ENCODE results near the gene FUT1.
A peak's percentile ranks its signal among the peaks of the same experiment; 100 is the strongest.
"Not testable (repeated sequence)": the region's sequence is repeated elsewhere in the genome, so short reads cannot be mapped to it uniquely, and the experiment has no call there.

FUT1 gene

DNA sequence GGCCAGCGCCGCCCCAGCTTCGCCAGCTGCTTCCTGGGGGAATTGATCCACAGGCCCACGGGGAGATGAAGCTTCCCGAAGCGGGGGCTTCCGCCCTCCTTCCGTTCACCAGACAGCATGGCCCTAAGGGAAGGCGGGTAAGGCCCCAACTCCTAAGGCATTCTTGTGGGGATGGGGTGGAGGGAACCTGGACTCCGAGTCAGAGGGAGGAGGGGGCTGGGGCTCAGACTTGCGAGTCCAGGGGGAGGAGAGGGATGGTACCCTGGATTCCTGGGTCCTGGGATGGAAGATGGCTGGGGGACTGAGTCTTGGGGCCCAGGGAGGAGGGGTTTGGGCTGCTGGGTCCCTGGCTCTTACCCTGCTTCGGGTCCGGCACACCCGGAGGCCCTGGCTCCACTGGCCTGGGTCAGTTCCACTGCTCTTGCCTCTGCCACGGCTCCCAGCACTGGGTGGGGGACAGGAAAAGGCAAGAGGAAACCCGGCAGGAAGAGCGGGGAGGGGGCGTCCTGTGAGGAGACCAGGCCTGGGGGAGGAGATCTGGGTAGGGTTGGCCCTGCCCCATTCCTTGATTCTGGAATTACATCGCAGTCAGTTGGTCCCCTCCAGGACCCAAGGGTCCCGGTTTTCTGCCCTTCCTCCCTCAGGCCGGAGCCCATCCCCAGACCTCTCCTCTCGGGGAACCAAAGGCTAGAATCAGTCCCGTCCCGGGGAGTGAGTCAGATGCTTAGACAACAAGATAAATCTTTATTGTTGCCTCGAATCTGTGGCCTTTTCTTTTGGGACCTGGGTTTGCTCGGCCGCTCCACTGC is 12.1 kb downstream of the FUT1 start, which contains the start of gene RASIP1:
RASIP1 (minus strand) TSS at position 447 of the 809 bp plus-strand sequence; CDS start at position 119, 328 bp downstream.
- DNase-seq, result peak in 1 of 14 donors; percentile 48

GRCh38 chr19:48739404-48740163 is 12.9 kb downstream of the FUT1 start:
- peak in 1 of 14 donors; percentile 72 for DNase-seq

DNA sequence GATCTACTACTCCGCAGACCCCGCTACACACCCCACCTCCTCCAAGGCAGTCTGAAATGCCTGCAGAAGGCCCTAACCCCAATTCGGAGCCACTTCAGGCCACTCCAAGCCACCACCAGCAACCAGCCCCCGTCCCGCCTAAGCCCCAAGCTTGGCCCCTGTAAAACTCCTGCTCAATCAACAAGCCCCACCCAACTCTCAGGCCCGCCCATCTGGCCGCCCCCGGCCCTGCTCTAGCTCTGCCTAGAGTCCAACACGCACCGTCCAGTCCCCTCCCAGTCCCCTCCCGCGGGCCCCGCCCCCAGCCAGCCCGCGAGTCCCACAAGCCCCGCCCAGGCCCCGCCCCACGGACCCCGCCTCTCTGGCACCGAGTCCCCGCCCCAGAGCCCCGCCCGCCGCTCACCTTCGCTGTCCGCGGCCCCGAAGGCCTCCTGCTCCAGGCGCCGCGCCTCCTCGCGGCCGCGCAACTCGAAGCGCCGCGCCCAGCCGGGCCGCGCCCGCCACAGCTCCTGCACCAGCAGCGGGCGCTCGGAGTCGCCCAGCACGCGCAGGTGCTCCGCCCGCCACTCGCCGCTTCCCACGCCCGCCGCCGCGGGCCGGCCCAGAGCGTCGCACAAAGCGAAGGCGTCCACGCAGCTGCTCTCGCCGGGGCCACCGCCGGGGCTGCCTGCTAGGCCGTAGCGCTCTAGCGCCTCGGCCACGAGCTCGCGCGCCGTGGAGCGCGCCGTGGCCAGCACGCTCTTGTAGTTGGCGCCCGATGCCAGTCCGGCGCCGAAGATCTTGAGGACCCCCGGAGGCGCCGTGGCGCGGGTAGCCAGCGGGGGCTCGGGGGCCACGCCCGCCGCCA is 13.7 kb downstream of the FUT1 start:
- peak in 12 of 14 donors; percentile 28 to 94 (median 61) for DNase-seq

DNA sequence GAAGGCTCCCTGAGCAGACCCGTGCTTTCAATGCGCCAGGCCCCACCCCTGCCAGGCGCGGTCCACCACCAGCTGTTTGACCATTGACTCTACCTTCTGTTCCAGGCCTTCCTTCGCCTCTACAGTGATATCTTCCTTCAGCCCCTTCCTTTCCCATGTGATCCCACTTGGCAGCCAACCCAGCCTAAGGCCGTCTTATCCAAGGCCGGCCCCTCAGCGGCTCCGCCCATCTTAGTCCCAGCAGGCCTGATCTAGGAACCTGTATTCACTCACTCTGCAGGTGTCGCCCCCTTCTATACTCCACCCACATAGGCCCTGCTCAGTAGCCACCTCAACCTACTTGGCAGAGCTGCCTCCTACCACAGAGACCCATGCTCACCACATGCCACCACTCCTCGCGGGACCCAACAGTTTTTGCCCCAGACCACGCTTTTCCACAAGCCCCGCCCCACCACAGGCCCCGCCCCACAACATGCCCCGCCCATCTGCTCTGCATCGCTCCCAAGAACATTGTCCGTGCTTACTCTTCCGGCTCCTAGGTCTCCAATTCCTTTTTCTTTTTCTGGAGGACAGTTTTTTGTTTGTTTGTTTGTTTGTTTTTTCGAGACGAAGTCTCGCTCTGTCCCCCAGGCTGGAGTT is 15.0 kb downstream of the FUT1 start:
- DNase-seq, result peak in 1 of 14 donors; percentile 24

GRCh38 chr19:48735031-48735615 is 17.3 kb downstream of the FUT1 start:
- DNase-seq, result no peak

DNA sequence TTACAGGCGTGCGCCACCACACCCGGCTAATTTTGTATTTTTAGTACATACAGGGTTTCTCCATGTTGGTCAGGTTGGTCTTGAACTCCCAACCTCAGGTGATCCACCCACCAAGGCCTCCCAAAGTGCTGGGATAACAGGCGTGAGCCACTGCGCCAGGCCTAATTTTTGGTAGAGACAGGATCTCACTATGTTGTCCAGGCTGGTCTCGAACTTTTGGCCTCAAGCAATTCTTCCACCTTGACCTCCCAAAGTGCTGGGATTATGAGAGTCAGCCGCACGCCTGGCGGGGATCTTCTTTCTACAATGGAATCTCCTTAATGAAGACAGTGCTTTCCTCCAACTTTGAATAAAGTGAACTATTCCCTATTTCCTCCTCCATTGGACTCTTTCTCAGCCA is 17.8 kb downstream of the FUT1 start:
- no peak for DNase-seq

GRCh38 chr19:48731452-48731851 is 21.0 kb downstream of the FUT1 start:
- no peak for DNase-seq

GRCh38 chr19:48728911-48729664 is 23.4 kb downstream of the FUT1 start:
- no peak for DNase-seq

DNA sequence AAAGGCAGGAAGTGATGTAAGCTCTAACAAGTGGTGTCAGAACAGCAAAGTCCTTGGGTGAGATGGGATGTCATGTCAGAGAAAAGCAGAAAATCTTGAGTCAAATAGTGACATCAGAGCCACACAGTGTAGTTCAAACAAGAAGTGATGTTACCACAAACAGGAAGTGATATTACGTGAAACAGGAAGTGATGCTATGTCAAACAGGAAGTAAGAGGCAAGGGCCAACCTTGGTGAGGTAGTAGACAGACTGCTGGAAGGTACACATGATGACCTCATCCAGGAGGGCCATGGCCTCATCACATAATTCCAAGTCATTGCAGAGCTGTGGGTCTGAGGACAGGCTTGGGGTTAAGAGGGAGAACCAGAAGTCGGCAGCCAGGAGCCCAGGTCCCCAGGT is 25.9 kb downstream of the FUT1 start:
- DNase-seq, result no peak

DNA sequence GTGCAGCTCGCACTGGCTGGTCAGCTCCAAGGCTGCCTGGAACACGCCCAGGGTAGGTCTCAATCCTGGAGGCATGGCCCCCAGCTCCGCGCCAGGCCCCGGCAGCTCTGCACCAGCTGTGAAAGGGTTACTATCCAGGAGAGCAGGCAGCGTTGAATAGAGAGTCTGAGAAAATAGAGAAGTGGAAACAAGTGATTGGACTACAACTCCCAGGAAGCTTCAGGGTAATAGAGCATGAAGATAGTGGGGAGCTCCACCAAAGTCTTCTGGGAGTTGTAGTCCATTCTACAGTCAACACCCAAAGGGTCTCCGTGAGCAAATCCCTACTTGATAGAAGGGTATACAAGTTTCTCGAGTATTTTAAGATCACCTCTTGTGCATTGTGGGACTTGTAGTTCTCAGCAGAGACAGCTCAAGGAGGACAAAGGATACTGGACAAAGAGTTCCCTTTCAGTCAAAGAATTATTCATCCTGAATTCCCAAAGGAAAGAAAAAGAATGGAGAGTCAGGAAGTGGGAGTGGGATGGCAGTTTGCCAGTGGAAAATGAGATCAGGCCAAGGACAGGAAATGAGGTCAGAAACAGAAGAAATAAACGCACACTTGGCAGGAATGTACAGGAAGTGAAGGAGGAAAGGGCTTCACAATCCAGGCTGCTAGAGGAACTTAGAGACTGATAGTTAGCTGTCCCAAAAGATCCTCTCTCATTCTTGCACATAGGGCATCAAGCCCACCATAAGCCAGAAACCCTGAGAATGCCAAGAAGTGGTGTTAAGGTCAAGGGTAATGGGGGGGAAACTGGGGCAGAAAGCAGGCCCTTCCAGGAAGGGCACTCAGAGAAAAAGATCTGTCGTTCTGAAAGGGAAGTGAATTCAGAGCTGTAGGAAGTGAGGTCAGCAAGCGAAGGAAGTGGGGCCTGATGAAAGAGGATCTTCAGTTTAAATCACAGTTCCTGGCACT is 27.4 kb downstream of the FUT1 start:
- peak in 4 of 14 donors; percentile 8 to 16 (median 14) for DNase-seq

GRCh38 chr19:48722196-48722708 is 30.2 kb downstream of the FUT1 start:
- no peak for DNase-seq

DNA sequence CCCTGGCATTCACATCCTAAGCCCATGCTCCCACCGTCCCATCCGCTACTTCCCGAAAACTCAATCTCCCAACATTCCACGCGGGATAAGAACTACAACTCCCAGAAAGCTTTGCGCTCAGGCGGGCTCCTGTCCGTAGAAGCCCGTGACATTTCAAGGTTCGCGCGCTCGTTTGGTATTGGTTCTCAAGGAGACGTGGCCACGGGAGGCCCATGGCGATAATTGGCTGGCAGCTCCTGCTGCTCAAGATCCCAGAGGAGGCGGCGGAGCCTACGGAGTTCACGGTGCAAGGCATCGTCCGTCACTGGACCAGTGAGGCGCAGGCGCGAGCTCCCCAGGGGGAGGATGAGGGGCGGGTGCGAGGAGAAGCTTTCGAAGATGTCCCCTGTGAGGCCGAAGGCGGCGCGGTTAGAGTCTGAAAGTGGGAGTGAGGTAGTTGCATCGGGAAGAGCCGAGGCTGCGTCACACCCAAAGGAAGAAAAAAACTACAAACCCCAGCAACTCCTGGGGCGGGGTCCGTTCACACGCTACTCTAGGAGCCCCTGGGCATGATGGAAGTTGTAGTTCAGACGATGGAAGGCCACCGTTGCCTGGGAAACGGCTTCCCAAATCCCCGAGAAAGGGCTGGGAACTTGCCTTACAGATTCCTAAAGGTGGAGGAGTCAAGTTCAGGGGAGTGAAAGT is 31.7 kb downstream of the FUT1 start:
- peak; percentile 82 to 99 (median 95) for DNase-seq

DNA sequence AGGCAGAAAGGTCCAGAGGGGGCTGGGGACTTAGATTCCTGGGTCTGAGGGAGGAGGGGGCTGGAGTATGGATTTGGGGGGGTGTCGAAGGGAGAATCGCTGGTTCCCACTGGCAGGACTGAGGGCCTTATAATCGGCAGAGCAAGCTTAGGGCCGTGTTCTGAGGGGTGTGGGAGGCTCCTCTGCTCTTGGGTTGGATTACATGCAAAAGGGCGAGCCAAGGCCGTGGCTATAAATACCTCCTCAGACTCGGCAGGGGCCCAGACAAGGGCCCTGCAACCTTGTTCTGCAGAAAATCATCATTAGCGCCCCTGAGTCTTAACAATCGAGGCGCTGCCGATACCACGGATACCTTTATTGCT is 32.2 kb downstream of the FUT1 start:
- DNase-seq, result no peak

DNA sequence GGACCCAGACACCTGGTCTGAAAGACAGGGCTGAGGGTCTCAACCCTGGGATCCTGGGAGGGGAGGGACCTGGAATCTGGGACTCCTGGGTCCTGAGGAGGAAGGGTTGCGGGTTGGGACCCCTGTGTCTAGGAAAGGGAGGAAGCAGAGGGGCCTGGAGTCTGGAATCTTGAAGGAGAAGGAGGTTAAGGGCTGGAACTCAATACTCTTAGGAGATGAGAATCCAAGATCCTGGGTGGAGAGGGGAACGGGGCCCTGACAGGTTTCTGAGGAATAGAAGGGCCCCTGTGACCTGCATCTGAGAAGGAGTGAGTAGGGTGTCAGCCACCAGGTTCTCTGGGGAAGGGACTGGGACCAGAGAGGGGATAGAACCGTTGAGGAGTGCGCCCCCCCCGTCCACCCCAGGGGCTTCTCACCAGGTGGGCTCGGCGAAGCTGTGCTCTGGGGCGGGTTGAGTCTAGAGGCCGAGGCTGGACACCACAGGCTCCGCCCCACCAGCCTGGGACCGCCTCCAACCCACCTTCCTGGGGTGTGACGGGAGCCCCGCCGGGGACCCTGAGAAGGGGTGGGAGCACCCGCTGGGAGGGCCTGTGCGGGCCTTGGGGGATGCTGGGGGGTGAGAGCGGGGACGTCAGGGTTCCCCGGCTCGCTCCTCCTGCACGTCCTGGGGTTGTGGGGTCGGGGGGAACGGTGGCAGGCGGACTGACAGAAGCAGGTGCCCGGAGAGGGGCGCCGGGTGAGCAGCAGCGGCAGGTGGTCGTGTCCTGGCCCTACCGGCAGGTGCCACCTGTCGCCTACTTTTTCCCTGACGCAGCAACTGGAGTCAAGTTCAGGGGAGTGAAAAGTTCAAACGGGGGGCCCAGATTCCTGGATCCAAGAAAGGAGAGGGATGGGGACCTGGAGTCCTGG is 32.9 kb downstream of the FUT1 start, which contains the start of gene MAMSTR:
MAMSTR (minus strand) TSS at position 463 of the 909 bp plus-strand sequence. CDS start 694 bp downstream, outside the sequence.
- no peak for DNase-seq

GRCh38 chr19:48718711-48719231 is 33.7 kb downstream of the FUT1 start:
- DNase-seq, result no peak

GRCh38 chr19:48718106-48718505 is 34.3 kb downstream of the FUT1 start:
- DNase-seq, result not testable (repeated sequence)

DNA sequence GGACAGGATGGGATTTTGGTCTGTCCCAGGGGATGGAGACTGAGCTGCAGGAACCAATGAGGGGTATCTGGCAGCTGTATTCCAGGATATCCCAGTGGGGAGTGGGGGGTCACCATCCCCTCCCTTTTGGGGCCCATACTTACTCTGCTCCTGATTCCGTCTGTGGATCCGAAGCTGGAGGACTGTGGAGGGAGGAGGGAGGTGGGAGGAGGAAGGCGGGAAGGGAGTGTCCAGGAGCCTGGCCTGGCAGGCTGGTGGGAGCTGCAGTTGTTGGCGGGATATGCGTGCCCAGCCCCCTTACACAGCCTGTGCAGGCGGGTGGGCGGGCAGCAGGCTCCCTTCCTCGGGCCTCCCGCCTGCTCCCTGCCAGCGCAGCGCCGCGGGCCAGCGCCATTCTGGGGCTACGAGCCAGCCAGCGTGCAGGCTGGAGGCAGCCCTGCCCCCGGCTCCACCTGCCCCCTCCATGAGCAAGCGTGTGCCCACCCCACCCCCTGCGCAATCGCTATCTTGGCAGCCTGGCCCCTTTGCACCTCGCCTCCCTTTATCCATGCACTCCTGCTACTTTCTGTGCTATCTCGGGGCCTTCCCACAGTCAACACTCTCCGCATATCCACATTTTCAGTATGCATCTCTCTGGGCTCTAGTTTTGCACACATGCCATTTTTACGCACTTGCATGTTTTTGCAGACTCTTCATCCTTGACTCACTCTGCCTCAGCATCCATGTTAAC is 35.7 kb downstream of the FUT1 start:
- DNase-seq, result peak in 11 of 14 donors; percentile 11 to 82 (median 30)

All from C1 segment of cervical spinal cord (tissue), 14 donors.